ENCODE measurements around the gene CDKN1C.
"Not testable (repeated sequence)": the region's sequence is repeated elsewhere in the genome, so short reads cannot be mapped to it uniquely, and the experiment has no call there.

The CDKN1C gene

DNA sequence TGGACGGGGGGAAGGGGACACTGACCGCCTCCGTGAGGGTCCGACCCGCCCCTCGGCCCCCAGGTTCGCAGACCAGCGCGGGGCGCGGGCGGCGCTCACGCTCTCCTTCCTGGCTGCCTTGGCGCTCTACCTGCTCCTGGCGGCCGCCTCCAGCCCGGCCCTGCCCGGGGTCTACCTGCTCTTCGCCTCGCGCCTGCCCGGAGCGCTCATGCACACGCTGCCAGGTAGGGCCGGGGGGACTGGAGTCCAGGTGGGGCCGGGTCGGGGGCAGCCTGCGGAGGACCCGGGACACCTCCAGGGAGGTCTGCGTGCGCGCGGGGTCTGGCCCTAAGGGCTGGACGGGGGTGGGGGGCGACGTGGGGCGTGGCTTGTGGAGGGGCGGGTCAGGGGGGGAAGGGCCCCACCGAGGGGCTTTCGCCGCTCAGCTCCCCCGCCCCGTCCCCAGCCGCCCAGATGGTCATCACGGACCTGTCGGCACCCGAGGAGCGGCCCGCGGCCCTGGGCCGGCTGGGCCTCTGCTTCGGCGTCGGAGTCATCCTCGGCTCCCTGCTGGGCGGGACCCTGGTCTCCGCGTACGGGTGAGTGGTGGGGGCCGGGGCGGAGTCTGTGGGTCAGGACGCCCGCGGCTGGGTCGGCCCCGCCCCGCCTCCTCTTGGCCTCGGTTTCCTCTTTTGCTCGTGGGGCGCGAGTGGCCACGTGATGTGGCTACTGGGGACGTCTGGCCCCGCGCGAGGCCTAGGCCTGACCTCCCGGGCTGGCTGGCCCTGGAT, 23.7 kb upstream of the CDKN1C start:
- DNase-seq: no peak

DNA sequence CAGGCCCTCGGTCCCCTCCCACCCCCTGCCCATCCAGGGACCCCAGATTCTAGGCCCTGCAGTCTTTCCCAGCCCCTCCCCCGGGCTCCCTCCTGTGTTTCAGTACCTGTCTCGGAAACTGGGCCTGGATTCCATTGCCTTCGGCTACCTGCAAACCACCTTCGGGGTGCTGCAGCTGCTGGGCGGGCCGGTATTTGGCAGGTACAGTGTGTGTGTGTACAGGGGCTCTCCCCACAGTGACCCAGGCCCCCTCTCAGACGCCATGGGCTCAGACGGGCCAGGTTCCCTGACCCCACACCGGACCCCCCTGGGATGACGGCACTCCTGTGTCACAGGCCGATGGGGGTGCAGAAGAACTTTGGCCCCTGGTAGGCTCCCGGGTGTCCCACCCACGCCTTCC, 22.6 kb upstream of the CDKN1C start:
- no peak for DNase-seq

DNA sequence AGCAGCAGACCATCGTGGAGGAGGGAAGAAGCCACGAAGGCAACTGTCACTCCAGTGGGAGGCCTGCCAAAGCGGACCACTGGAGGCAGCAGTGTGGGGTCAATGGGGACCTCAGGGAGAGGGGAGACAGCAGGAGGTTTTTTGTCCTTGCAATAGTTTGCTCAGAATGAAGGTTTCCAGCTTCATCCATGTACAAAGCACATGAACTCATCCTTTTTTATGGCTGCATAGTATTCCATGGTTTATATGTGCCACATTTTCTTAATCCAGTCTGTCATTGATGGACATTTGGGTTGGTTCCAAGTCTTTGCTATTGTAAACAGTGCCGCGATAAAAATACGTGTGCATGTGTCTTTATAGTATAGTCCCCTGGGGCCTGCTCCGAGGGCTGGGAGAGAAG, 19.7 kb upstream of the CDKN1C start:
- DNase-seq: not testable (repeated sequence)

DNA sequence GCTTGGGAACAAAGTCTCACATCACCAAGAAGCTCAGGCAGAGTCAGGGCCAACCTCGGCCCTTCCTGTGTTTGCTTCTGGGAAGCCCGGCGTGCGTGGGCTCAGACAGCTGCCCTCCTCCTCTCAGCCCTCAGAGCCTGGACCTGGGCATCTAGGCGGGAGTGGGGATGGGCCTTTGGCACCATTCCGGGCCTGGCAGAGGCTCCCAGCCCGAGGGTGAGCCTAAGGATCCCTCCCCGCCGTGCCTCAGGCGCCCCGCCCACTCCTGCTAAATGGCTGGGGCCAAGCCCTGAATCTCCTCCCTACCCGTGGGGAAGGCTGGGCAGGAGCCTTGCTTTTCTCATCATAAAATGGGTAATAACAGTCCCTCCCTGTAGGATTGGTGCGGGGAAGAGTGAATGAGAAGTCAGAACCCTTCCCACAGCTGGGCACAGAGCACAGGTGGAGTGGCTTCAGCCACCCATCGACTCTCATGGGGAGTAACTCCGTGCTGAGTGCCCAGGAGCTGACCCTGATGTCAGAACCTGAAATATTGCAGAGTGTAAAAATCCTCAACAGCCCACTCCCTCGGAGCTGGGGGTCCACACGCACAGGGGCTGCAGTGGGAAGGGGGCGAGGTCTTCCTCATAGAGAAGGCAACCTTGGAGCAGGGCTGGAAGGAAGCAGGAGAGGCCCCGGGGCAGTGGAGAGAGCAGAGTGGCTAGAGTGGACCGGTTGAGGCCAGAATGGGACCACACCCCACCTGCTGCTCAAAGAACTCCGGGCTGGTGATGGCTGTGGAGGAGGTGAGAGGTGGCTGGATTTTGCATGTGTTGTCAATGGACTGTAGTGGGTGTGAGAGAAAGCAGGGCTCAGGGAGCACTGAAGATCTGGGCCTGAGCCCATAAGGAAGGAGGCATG, 18.8 kb upstream of the CDKN1C start:
- DNase-seq: no peak

DNA sequence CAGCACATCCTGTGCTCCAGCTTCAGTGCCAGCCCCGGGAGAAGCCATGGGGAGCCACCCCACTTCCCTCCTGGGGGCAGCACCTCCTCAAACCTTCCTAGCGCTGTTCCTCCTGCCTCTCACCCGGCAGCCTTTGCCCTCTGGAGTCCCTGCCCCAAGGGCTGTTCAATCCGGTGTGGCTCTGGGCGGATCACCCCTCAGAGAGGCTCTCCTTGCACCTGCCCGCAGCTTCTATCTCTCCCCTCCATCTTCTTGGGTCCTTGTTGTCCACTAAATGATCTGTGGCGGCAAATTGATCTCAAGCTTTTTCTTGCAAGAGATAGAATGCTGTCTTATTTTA, 18.1 kb upstream of the CDKN1C start:
- DNase-seq: no peak

DNA sequence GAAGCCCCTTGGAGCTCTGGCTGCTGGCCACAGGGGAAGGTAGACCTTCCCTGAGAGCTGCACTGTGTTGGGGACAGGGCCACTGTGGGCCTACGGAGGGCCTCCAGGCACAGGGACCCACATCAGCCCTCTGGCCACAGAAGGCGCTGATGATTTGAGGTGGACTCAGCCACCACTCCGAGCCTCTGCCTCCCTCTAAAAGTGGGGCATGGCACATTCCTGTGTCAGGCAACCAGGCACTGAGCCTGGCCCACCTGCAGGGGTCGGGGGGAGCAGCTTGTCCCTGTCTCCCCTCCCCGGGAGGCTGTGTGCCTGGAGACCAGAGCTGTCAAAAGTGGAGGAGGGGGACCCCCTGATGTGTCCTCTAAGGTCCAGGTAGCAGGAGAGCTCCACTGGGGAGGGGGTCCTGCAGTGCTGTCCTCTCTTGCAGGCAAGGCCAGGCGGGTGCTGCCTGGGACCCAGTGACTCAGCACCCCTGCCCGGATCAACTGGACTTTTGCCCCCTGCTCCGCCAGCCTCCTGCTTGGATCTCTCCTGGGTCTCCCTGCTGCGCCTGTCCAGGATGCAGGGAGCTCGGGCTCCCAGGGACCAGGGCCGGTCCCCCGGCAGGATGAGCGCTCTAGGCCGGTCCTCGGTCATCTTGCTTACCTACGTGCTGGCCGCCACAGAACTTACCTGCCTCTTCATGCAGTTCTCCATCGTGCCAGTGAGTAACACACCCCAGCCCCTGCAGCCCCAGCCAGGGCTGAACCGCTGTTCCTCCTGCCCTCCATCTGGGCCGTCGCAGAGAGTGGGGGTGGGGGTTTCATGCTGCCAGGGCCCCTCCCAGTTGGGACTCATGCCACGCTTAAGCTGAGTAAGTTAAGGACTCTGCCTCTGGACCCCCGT, 17.5 kb upstream of the CDKN1C start:
- no peak for DNase-seq

DNA sequence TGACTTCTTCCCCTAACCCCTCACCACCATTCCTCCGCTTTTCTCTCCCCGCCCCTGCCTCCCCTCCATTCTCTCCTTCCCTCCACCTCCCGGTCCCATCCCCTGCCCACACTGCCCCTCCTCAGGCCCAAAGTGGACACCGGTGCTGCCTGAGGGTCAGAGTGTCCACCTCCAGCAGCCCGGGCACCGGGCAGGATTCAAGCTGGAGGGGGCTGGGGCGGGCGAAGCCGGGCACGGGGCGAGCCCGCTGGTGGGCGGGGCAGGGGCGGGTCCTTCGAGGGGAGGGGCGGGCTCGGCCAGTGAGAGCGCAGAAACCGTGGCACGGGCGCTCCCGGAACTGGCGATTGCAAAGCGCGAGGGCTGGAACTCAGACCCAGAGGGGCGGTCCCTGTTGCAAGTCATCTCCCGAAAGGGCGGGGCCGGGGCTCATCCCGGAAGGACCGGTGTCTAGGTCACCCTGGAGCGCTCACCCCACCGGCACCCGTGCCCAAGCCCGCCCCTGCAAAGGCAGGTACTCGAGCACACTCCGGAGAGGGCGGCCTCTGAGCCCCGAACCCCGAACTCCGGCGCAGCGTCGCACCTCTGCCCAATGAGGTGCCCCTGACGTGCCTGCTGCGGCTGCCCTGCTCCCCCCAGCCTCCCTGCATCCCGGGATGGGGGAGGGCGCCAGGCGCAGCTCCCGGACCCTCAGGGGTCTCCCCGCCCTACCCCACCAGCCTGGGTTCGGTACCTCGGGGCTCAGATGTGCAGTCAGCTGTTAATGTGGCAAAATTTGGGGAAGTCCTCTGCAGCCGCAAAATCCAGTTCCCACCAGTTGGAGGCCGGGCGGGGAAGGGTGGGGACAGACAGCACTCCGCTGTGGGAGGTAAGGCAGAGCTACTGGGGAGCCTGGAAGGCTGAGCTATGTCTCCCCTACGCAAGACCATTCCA, 16.5 kb upstream of the CDKN1C start:
- peak in 48 of 56 donors; percentile 13 to 89 (median 56) for DNase-seq

DNA sequence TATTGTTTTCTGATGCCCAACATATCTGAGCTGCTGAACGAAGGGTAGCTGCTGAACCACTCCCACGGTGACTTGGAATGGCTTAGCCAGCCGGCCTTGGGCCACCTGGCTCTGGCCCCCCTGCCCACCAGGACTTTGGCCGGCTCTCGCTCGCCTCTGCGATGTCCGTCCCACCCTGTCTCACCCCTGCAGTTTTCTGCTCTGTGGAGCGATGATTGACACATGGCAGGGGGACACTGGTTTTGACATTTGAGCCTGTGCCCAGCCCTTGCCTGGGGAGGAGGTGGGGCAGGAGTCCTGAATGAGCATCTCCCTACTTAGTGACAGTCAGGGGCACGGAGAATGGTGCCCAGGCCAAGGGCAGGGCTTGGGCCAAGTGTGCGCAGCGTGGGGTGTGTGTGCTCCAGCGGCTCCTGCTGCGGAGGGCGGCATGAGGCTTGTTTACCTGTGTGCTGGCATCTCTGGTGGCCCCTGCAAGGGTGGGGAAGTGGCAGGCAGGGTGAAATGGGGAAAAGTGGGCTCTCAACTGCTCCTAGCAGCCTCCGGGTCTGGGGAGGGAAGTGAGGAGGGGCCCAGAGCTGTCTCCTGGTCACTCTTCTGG, 15.7 kb upstream of the CDKN1C start:
- DNase-seq: no peak

DNA sequence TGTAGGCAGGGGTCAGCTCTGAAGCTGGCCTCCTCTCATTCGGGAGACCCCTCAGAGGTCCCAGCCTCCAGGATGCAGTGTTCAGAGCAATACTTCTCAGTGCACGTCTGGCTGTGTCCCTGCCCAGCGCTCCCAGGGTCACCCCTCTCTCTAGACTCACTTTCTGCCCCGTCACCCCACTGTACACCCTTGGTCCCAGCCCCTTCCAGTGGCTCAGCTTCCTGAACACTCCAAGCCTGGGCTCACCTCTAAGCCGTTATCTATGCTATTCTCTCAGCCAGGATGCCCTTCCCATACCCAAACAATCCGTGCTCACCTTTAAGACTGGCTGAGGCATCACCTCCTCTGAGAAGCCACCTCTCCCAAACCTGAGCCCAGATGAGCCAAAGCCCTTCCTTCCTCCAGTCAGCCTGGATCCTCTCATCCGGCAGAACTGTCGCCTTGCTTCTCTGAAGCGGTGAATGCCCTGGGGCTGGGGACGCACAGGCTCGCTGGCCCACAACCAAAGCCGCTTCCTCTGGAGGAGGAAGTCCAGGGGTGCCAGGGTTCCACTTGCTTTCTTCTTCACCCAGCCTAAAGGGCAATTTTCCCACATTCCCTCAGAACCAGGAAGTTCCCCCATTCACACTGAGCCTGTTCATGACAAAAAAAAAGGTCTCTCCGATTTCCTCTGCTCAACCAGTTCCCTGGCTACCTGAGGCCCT, 13.7 kb upstream of the CDKN1C start:
- DNase-seq: peak in 2 of 56 donors; percentile 14 to 31

DNA sequence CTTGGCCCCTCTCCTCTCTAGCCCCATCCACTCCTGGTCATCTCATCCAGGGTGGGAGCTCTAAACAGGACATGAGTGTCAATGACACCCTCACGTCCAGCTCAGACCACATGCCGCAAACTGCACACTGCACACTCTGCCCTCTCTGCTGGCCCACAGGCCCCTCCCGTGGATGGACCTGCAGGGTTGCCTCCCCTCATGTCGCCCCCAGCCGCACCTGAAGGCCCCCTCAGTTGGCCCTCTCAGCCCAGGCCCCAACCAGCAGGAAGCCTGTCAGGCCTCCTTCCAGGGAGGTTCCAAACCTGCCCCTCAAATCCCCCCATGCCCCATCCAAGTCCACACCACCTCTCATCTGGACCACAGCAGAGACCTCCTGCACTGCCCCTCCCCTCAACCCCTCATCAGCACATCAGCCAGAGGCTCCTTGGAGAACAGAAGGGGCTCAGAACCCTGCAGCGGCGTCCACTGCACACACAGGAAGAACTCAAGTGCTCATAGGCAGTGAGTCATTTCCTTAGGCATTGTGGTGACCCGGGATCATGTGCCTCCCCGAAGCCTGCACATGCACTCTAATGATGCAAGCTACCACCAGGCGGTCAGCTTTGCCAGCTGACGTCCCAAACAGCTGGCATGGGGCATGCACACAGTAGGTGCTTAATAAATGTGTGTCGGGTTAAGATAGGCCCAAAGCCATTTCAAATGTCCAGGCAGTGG, 12.9 kb upstream of the CDKN1C start:
- peak in 2 of 56 donors; percentile 6 to 13 for DNase-seq

DNA sequence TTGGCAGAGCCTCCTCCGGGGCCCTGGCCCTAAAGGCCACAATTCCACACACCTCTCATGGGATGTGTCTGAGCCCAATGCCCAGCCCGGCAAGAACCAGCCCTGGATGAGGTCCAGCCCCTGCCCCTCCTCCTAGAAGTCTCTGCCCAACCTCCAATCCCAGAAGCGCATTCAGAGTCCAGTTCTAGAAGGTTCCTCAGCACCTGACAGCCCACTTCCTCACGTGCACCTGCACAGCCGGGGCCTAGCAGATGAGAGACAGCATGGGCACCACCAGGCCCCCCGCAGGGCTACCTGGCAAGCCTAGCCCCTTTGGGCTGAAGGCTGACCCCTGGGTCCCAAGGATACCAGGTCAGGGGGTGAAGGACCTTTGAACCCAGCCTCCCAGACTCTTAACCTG, 11.5 kb upstream of the CDKN1C start:
- DNase-seq: no peak

DNA sequence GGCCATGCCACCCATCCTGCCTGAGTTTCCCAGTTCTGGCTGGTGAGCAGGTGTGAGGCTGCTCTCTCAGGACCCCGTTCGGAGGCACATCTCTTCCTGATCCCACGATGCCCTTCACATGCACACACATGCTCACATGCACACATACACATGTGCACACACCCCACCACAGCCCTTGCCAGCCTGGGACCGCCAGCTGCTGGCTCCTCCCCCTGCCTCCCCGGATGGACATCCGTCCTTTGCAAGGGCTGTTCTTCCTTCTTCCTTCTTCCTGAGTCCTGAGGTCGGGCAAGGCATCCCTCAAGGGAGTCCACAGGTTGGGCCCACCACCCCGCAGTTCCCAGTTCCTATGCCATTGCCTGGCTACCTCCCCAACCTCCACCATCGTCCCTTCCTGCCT, 10.5 kb upstream of the CDKN1C start:
- no peak for DNase-seq

DNA sequence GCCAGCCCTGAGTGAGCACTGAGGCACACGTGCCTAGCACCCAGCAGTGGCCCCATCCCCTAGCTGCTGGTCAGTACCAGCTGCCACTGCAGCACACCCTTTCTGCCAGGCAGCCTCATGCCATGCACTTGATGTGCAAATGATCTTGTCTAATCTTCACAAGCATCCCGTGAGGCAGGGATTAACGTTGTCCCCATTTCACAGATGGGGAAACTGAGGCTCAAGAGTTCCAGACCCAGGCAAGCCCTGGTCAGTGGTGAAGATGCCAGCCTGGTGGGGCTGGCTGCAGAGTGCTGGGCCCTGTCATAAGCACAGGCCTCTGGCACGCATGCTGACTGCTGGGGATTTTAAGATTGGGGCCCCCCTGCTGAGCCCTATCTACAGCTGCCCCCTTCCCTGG, 8.4 kb upstream of the CDKN1C start:
- DNase-seq: no peak

DNA sequence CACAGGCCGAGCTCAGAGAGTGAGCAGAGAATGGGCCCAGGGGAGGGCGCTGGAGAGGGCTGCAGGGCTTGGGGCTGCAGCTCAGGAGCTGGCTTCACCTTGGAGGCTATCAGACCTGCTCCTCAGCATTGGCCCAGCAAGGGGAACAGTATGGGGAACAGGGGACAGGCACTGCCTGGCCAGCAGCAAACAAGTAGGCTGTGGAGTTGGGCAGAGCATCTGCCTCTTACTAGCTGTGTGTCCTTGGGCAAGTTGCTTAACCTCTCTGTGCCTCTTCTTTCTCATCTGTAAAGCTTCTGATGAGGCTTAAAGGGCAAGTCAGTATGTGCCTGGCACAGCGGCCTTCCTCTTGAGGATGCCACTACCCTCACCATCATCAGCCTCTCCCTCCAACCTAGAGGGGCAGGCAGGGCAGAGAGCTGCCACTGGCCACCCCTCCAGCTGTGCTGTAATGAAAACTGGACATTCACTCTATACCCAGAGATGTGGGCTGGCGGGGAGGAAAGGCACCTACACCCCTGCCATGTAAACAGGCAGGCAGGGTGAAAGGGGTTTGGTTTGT, 7.5 kb upstream of the CDKN1C start:
- DNase-seq: no peak

DNA sequence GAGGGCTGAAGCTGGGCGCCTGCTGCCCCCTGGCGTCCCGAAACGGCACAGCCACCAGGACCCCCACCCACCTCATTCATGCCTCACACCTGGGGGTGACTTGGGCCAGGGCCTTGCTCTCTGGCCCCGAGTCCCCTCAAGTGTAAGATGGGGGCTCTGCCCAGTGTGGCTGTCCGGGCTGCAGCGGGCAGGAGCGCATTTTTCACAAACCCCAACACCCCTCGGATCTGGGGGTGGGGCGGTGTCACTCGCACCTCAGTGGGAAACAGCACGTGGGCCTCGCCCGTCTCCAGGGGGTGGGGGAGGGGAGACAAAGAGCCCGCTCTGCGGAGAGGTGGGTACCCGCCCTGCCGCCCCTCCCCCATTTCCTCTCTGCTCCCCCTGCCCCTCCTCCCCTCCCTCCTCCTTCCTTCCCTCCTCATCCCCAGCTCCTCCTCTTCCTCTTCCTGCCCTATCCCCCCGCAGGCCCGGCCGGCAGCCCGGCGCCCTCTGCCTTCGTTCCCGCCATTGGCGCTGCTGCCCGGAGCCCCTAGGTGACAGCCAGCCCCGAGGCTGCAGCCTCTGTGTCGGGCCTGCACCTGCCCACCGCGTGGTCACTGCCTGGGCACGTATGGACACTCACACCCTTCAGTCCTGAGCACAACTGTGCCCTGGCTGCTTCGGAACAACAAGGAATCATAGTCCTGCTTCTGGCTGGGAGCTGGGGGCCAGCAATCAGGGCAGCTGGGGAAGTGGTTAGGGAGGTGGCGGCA, 6.8 kb upstream of the CDKN1C start:
- peak in 10 of 56 donors; percentile 8 to 56 (median 30) for DNase-seq

DNA sequence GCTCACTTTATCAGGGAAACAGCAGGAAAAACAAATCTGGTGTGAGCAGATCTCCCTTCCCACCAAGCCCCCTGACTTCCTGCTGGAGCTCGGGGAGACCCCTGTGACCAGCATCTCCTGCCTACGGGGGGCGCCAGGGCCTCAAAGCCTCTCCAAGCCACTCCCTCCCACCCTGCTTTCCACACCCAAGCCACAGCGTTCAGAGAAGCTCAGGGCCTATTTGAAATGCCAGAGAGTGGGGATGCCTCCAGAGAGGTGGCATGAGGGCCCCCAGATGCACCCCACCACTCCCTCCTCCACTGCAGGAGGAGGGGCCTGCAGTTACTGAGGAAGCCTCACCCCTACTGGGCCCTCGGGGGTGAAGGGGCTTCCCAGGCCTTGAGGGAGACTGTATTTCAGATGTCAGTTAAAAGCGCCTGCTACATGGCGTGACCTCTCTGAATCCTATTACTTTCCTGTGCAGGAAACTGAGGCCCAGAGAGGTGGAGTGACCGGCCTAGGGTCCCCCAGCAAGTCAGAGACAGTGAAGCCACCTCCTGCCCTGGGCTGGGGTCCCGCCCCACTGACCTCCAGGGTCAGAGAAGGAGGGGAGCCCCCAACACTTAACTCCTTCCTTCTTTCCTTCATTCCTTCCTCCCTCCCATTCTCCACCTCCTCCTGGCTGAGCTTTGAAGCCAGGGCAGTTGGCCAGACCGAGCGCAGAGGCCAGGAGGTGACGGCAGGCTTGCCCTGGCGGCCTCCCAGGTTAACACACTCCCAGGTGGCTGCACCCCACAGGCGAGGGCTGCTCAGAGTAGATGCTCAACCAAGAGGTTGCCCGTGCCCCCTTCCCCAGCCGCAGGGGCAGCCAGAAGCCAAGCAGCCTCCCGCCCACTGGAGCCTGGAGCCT, 6.0 kb upstream of the CDKN1C start:
- DNase-seq: peak in 2 of 56 donors; percentile 22 to 32

Data from amygdala (tissue), 56 donors.